ENCODE results near the gene DPYSL3.
"Not testable (repeated sequence)": the region's sequence is repeated elsewhere in the genome, so short reads cannot be mapped to it uniquely, and the experiment has no call there.

Gene DPYSL3
- total RNA-seq, result 0 to 2.8 (median 0.06) reads per million in 9 experiments

- H3K4me3 Mint-ChIP-seq, result peak within 1 kb of the TSS in 1 of 2 donors; percentile 4
- no peaks in the 10 kb centered on the region for H3K36me3 Mint-ChIP-seq (ENCODE audit: insufficient read depth)
- peaks cover 0 to 3% of the 10 kb centered on the region in 2 donors for H3K9me3 Mint-ChIP-seq
- H3K27ac Mint-ChIP-seq, result no peak within 1 kb of the TSS
- ATAC-seq (replicated peaks) (no peak), DNase-seq (no peak)
- H3K4me1 Mint-ChIP-seq (ENCODE audit: low read depth in 2 of 2), result peaks cover 0 to 6% of the 10 kb centered on the region in 2 donors
- peaks cover 42 to 65% of the 10 kb centered on the region in 2 donors for H3K27me3 Mint-ChIP-seq
Observed at GRCh38 chr5:147509710-147510651, at the start of gene DPYSL3. Gene DPYSL3 (minus strand): TSS chr5:147510068. CDS start chr5:147509858, 210 bp downstream.

DNA sequence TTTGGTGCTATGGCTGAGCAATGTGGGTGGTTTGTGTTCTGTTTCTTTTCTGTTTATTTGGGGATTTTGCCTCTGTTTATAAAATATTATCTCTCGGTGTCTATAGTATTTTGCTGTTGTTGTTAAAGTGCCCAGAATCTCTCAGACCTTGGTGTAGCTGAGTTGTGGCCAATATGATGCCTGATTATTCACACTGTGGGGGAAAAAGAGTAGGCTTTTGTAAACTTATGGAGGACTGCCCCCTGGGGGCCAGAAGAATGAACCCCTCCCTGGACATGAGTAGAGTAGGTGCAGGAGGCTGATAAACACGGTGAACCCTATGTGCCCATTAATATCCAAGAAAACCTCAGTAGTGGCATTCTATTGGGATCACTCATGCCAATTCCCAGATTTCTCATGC, 49.0 kb upstream of the DPYSL3 start:
- no peaks in the 10 kb centered on the region for H3K36me3 Mint-ChIP-seq (ENCODE audit: insufficient read depth)
- no peak overlapping the region for H3K4me3 Mint-ChIP-seq
- H3K9me3 Mint-ChIP-seq, result no peaks in the 10 kb centered on the region
- no peak overlapping the region for H3K27ac Mint-ChIP-seq
- H3K4me1 Mint-ChIP-seq (ENCODE audit: low read depth in 2 of 2), result no peaks in the 10 kb centered on the region
- peaks cover 7 to 22% of the 10 kb centered on the region in 2 donors for H3K27me3 Mint-ChIP-seq
- ATAC-seq (replicated peaks), result no peak
- no peak for DNase-seq

GRCh38 chr5:147557876-147558745, 48.2 kb upstream of the DPYSL3 start:
- Mint-ChIP-seq H3K4me3 (no peak overlapping the region), H3K27ac (no peak overlapping the region), H3K36me3 (ENCODE audit: insufficient read depth) (no peaks in the 10 kb centered on the region), H3K4me1 (ENCODE audit: low read depth in 2 of 2) (no peaks in the 10 kb centered on the region), H3K27me3 (peaks cover 7 to 22% of the 10 kb centered on the region in 2 donors), H3K9me3 (no peaks in the 10 kb centered on the region)
- DNase-seq (no peak), ATAC-seq (replicated peaks) (no peak)

GRCh38 chr5:147555176-147555575, 45.3 kb upstream of the DPYSL3 start:
- H3K36me3 Mint-ChIP-seq (ENCODE audit: insufficient read depth), result no peaks in the 10 kb centered on the region
- H3K27me3 Mint-ChIP-seq, result peaks cover 7 to 22% of the 10 kb centered on the region in 2 donors

DNA sequence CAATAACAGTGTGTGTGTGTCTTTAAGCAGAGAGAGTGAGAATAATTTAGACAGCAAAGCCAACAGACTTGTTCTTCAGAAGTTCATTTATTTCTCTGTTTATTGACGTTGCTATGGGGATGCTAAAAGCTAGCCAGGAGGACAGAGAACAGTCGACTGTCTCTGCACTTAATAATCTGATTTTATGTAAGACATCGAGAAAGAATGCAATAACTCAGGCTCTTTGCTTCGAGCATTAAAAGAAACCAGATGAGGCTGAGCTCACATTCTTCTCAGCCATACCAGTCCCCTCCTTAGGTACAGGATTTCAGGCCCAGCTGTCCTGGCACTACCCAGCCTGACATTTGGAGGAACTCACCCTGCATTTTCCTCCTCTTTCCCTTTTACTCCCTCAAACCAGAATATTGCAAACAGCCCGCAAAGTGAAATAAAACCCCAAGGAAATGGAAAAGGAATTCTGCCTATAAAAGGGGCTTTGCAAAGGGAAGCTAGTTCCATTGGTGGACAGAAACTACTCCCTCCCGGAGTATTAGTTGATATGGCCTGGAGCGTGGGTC, 44.5 kb upstream of the DPYSL3 start:
- Mint-ChIP-seq H3K9me3 (no peaks in the 10 kb centered on the region), H3K27me3 (peaks cover 11 to 22% of the 10 kb centered on the region in 2 donors), H3K27ac (no peak overlapping the region), H3K4me3 (no peak overlapping the region), H3K4me1 (ENCODE audit: low read depth in 2 of 2) (no peaks in the 10 kb centered on the region), H3K36me3 (ENCODE audit: insufficient read depth) (no peaks in the 10 kb centered on the region)
- DNase-seq (no peak), ATAC-seq (replicated peaks) (no peak)

More at GRCh38 chr5:147555176-147555575, 45.3 kb upstream of the DPYSL3 start:
- no peak overlapping the region for H3K27ac Mint-ChIP-seq
- H3K4me3 Mint-ChIP-seq, result no peak overlapping the region
- no peaks in the 10 kb centered on the region for H3K4me1 Mint-ChIP-seq (ENCODE audit: low read depth in 2 of 2)
- no peaks in the 10 kb centered on the region for H3K9me3 Mint-ChIP-seq
- ATAC-seq (replicated peaks) (no peak), DNase-seq (no peak)

DNA sequence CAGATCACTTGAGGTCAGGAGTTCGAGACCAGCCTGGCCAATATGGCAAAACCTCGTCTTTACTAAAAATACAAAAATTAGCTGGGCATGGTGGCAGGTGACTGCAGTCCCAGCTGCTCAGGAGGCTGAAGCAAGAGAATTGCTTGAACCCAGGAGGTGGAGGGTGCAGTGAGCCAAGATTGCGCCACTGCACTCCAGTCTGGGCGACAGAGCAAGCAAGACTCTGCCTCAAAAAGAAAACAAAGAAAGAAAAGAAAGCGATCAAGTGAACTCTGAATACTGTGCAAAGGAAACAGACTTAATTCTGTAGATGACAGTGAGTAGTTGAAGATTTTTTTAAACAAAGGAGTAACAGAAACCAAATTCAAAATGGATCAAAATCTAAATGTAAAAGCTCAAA, 43.9 kb upstream of the DPYSL3 start:
- ATAC-seq (replicated peaks); H3K4me3 Mint-ChIP-seq; H3K36me3 Mint-ChIP-seq (ENCODE audit: insufficient read depth); H3K4me1 Mint-ChIP-seq (ENCODE audit: low read depth in 2 of 2); H3K27ac Mint-ChIP-seq; DNase-seq; H3K9me3 Mint-ChIP-seq: not testable (repeated sequence)
- H3K27me3 Mint-ChIP-seq, result peaks cover 13 to 18% of the 10 kb centered on the region in 2 donors

DNA sequence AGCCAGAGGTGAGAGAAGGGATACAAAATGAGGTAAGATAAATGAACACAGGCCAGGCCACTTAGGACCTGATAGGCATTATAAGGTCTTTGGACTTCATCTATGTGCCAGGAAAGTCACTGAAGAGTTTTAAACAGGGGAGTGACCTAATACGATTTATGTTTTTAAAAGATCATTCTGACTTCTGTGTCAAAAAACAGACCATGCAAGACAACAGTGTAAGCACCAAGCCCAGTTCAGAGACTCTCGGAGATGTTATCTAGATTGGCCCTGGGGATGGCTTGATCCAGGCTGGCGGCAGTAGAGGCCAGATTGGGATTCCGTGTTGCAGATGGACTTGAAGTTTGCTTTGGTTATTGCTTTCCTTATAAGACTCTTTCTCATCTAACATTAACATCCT, 43.0 kb upstream of the DPYSL3 start:
- no peaks in the 10 kb centered on the region for H3K36me3 Mint-ChIP-seq (ENCODE audit: insufficient read depth)
- no peak overlapping the region for H3K27ac Mint-ChIP-seq
- peaks cover 13 to 16% of the 10 kb centered on the region in 2 donors for H3K27me3 Mint-ChIP-seq
- H3K9me3 Mint-ChIP-seq, result no peaks in the 10 kb centered on the region
- DNase-seq, result no peak
- H3K4me3 Mint-ChIP-seq, result no peak overlapping the region
- H3K4me1 Mint-ChIP-seq (ENCODE audit: low read depth in 2 of 2), result no peaks in the 10 kb centered on the region
- no peak for ATAC-seq (replicated peaks)

DNA sequence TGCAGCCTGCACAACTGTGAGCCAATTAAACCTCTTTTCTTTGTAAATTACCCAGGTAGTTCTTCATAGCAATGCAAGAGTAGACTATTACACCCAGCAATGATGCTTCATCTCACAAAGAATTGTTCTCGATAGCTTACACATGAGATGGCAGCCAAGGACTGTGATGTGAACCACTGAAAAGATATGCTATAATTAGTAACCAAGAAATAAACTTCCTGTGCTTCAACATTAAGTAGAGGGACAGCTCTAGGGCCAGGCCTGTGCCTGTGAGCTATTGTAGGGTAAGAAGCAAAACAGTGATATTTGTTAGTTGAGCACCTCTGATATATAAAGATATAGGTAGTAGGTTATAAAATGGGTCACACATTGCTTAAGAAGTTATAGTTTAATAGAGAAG, 41.8 kb upstream of the DPYSL3 start:
- Mint-ChIP-seq H3K27me3 (peaks cover 13 to 16% of the 10 kb centered on the region in 2 donors), H3K4me1 (ENCODE audit: low read depth in 2 of 2) (no peaks in the 10 kb centered on the region), H3K27ac (no peak overlapping the region), H3K4me3 (no peak overlapping the region), H3K36me3 (ENCODE audit: insufficient read depth) (no peaks in the 10 kb centered on the region), H3K9me3 (no peaks in the 10 kb centered on the region)
- ATAC-seq (replicated peaks) (no peak), DNase-seq (no peak)

- no peak for ATAC-seq (replicated peaks)
- H3K36me3 Mint-ChIP-seq (ENCODE audit: insufficient read depth), result no peaks in the 10 kb centered on the region
- H3K9me3 Mint-ChIP-seq, result peaks cover 0 to 2% of the 10 kb centered on the region in 2 donors
- no peak for DNase-seq
- H3K27me3 Mint-ChIP-seq, result peaks cover 10 to 23% of the 10 kb centered on the region in 2 donors
- H3K27ac Mint-ChIP-seq, result no peak overlapping the region
- no peak overlapping the region for H3K4me3 Mint-ChIP-seq
- no peaks in the 10 kb centered on the region for H3K4me1 Mint-ChIP-seq (ENCODE audit: low read depth in 2 of 2)
Observed at GRCh38 chr5:147547730-147548129, 37.9 kb upstream of the DPYSL3 start.

DNA sequence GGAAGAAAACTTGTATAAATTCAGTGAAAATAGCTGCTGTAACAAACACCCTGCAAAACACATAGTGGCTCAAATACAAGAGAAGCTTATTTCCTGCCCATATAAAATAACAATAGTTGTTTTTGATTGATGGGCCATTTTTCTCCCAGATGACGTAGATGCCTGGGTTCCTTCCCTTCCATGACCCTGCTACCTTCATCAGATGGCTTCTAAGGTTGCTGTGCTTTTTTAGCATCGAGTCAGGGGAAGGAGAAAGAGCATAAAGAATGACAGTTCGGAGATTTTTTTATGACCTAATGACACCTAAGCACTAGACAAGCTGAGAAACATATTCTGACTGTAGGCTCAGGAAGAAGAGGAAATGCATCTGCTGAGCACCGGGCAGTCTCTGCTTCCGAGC, 34.7 kb upstream of the DPYSL3 start:
- no peak for ATAC-seq (replicated peaks)
- Mint-ChIP-seq H3K9me3 (peaks cover 0 to 3% of the 10 kb centered on the region in 2 donors), H3K4me3 (no peak overlapping the region), H3K27me3 (peaks cover 10 to 27% of the 10 kb centered on the region in 2 donors), H3K36me3 (ENCODE audit: insufficient read depth) (no peaks in the 10 kb centered on the region), H3K27ac (no peak overlapping the region), H3K4me1 (ENCODE audit: low read depth in 2 of 2) (no peaks in the 10 kb centered on the region)
- DNase-seq, result no peak

GRCh38 chr5:147539053-147539452, 29.2 kb upstream of the DPYSL3 start:
- H3K4me3 Mint-ChIP-seq, result no peak overlapping the region
- DNase-seq (no peak), ATAC-seq (replicated peaks) (no peak)
- no peaks in the 10 kb centered on the region for H3K36me3 Mint-ChIP-seq (ENCODE audit: insufficient read depth)
- H3K27ac Mint-ChIP-seq, result no peak overlapping the region
- H3K9me3 Mint-ChIP-seq, result peaks cover 0 to 1% of the 10 kb centered on the region in 2 donors
- peaks cover 23 to 28% of the 10 kb centered on the region in 2 donors for H3K27me3 Mint-ChIP-seq
- no peaks in the 10 kb centered on the region for H3K4me1 Mint-ChIP-seq (ENCODE audit: low read depth in 2 of 2)

- H3K36me3 Mint-ChIP-seq (ENCODE audit: insufficient read depth), result no peaks in the 10 kb centered on the region
- H3K27me3 Mint-ChIP-seq, result peaks cover 18 to 28% of the 10 kb centered on the region in 2 donors
- H3K9me3 Mint-ChIP-seq, result peaks cover 0 to 1% of the 10 kb centered on the region in 2 donors
- no peak overlapping the region for H3K27ac Mint-ChIP-seq
- no peak overlapping the region for H3K4me3 Mint-ChIP-seq
- DNase-seq (no peak), ATAC-seq (replicated peaks) (no peak)
- H3K4me1 Mint-ChIP-seq (ENCODE audit: low read depth in 2 of 2), result no peaks in the 10 kb centered on the region
Observed at GRCh38 chr5:147538236-147538635, 28.4 kb upstream of the DPYSL3 start.
